K562 (cell line): Measurements from ENCODE around the gene POR. TPM values are rescaled to one million over a fixed set of nuclear protein-coding genes. Genes with fewer than 3 reads are reported as not detected.

Source experiments
- EWSR1 ChIP-seq: fragments of 450-650 bp; IDR thresholded peaks from 2 replicates; pipeline ENCODE4 v1.6.1; 2018; ENCODE audit warnings: borderline replicate concordance, mild to moderate bottlenecking, low read depth, moderate library complexity; ENCODE audit not compliant: partially characterized antibody
- FOXP1 ChIP-seq: sonication (generic); formaldehyde crosslinking; IDR thresholded peaks from 2 replicates; pipeline ENCODE4 v1.8.0; 2022; ENCODE audit warnings: mild to moderate bottlenecking, missing genetic modification reagents
- HDAC1 ChIP-seq, 2 experiments: fragments of 450-650 bp; IDR thresholded peaks; 2 replicates each; pipeline ENCODE4 v1.6.1; 2016 to 2017; ENCODE audit warnings: inconsistent platforms in 1 of 2, mild to moderate bottlenecking in 1 of 2, moderate library complexity in 1 of 2
- HEY1 ChIP-seq: fragments of 250-450 bp; sonication (Bioruptor Pico); IDR thresholded peaks from 2 replicates; pipeline ENCODE4 v1.5.0; 2020; ENCODE audit warnings: mild to moderate bottlenecking, moderate library complexity, borderline replicate concordance
- KDM4B ChIP-seq, 2 experiments: fragments of 450-650 bp in 1 of 2; sonication (generic) in 1 of 2; IDR thresholded peaks; 2 replicates each; pipeline ENCODE4 v1.6.1; 2016 to 2017; ENCODE audit warnings: borderline replicate concordance in 2 of 2, antibody characterized with exemption in 1 of 2, low read depth in 1 of 2, mild to moderate bottlenecking in 1 of 2
- KLF16 ChIP-seq: IDR thresholded peaks from 2 replicates; pipeline ENCODE4 v1.6.1; 2016; ENCODE audit warnings: antibody characterized with exemption
- TOE1 ChIP-seq, 2 experiments: fragments of 450-650 bp in 1 of 2; sonication (generic) in 1 of 2; formaldehyde crosslinking in 1 of 2; IDR thresholded peaks; 2 replicates each; pipeline versions ENCODE4 v1.7.1 to v1.8.0; 2016 to 2022; ENCODE audit warnings: borderline replicate concordance in 2 of 2, mild to moderate bottlenecking in 2 of 2, antibody characterized with exemption in 1 of 2, inconsistent platforms in 1 of 2, low read depth in 1 of 2, missing genetic modification reagents in 1 of 2, moderate library complexity in 1 of 2
- ZBED1 ChIP-seq: IDR thresholded peaks from 2 replicates; pipeline ENCODE4 v1.6.1; 2014
- ZNF175 ChIP-seq: fragments of 200-800 bp; sonication (Bioruptor generic); IDR thresholded peaks from 2 replicates; pipeline ENCODE4 v1.6.1; 2016; ENCODE audit warnings: low read depth, mild to moderate bottlenecking, missing genetic modification characterization, missing compliant biosample characterization
- ZNF354B ChIP-seq: fragments of 250-450 bp; sonication (Bioruptor Pico); IDR thresholded peaks from 2 replicates; pipeline ENCODE4 v1.4.0; 2020
- ZNF431 ChIP-seq: sonication (generic); formaldehyde crosslinking; IDR thresholded peaks from 2 replicates; pipeline ENCODE4 v1.8.0; 2022; ENCODE audit warnings: mild to moderate bottlenecking, missing genetic modification reagents
- ZNF717 ChIP-seq: fragments of 250-450 bp; sonication (Bioruptor Pico); IDR thresholded peaks from 2 replicates; pipeline ENCODE4 v1.5.0; 2021
- polyA plus RNA-seq, 8 experiments: library from polyadenylated mRNA; depleted of rRNA in 4 of 8; stranded (reverse) in 5 of 8; unstranded in 3 of 8; fragments of >200 nt; fragmentation: Nextera tagmentation in 2 of 8; fragmentation: Illumina TruSeq in 1 of 8; extraction: Ambion mirVana in 2 of 8; extraction: Trizol in 1 of 8; gene quantifications; 2 replicates each; pipeline versions ENCODE4 v1.2.1 to v1.2.3, GENCODE V29; 2011 to 2014; ENCODE audit warnings: inconsistent platforms in 1 of 8, missing spikeins in 1 of 8
- total RNA-seq, 7 experiments: library from RNA; depleted of rRNA in 6 of 7; stranded (reverse); fragments of >200 nt in 6 of 7; fragmentation: Illumina TruSeq in 2 of 7; extraction: Trizol in 2 of 7; gene quantifications; 2 replicates each; pipeline versions ENCODE4 v1.2.1 to v1.2.3, GENCODE V29; 2011 to 2021; ENCODE audit warnings: low replicate concordance in 1 of 7
- TF ChIP-seq, protein P1 (sequence below): fragments of 450-650 bp; IDR thresholded peaks from 2 replicates; pipeline ENCODE4 v1.6.1; 2018; ENCODE audit not compliant: partially characterized antibody
- TF ChIP-seq, protein P2 (sequence below): sonication (generic); formaldehyde crosslinking; IDR thresholded peaks from 2 replicates; pipeline ENCODE4 v1.8.0; 2023; ENCODE audit warnings: mild to moderate bottlenecking, missing genetic modification reagents
- TF ChIP-seq, protein P3 (sequence below): fragments of 250-450 bp; sonication (Bioruptor Pico); IDR thresholded peaks from 2 replicates; pipeline ENCODE4 v1.5.0; 2021
- TF ChIP-seq, protein P4 (sequence below), 2 experiments: fragments of 450-650 bp in 1 of 2; IDR thresholded peaks; 2 replicates each; pipeline ENCODE4 v1.6.1; 2011 to 2017; ENCODE audit warnings: low read depth in 2 of 2, antibody characterized with exemption in 1 of 2, borderline replicate concordance in 1 of 2, low read length in 1 of 2, mild to moderate bottlenecking in 1 of 2, mixed read lengths in 1 of 2; ENCODE audit not compliant: control insufficient read depth in 1 of 2

POR gene
- total and polyA plus RNA-seq, 9 of the 15 experiments (the other 6 are each of a cell fraction or from before 2014, with no cell fraction given): 4.7 to 142 (median 40.8) TPM

DNA sequence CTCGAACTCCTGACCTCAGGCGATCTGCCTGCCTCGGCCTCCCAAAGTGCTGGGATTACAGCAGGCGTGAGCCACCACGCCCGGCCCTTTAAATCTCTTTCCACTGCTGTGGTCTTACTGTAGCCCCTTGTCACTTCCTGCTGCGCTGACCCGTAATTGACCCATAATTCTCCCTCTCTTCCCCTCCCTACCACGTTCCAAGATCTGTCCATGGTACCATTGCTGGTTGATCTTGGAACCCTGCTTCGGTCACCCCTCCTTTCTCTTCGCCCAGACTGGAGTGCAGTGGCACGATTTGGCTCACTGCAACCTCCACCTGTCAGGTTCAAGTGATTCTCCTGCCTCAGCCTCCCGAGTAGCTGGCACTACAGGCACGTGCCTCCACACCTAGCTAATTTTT lies 6.5 kb downstream of the POR start (continued):
- TF ChIP-seq EWSR1 (no peak), ZBED1 (no peak), HDAC1 (IDR thresholded peaks at IDR 0.05) (peak in 1 of 2 experiments; percentile 63; a peak in 2 of 4 replicates), FOXP1 (CRISPR knock-in tag) (no peak), KLF16 (no peak), ZNF431 (CRISPR knock-in tag) (no peak; the same call in 1 of the 2 replicates), TOE1 (IDR thresholded peaks at IDR 0.05; ENCODE audit: borderline replicate concordance) (no peak), TOE1 (CRISPR knock-in tag; IDR thresholded peaks at IDR 0.05; ENCODE audit: borderline replicate concordance, low read depth) (no peak), ZNF354B (CRISPR knock-in tag) (no peak), HEY1 (CRISPR knock-in tag) (no peak), KDM4B (IDR thresholded peaks at IDR 0.05; ENCODE audit: borderline replicate concordance in 2 of 2, low read depth in 1 of 2) (no peak), ZNF717 (CRISPR knock-in tag) (no peak), ZNF175 (CRISPR knock-in tag) (no peak)
- TF ChIP-seq, protein P1, sequence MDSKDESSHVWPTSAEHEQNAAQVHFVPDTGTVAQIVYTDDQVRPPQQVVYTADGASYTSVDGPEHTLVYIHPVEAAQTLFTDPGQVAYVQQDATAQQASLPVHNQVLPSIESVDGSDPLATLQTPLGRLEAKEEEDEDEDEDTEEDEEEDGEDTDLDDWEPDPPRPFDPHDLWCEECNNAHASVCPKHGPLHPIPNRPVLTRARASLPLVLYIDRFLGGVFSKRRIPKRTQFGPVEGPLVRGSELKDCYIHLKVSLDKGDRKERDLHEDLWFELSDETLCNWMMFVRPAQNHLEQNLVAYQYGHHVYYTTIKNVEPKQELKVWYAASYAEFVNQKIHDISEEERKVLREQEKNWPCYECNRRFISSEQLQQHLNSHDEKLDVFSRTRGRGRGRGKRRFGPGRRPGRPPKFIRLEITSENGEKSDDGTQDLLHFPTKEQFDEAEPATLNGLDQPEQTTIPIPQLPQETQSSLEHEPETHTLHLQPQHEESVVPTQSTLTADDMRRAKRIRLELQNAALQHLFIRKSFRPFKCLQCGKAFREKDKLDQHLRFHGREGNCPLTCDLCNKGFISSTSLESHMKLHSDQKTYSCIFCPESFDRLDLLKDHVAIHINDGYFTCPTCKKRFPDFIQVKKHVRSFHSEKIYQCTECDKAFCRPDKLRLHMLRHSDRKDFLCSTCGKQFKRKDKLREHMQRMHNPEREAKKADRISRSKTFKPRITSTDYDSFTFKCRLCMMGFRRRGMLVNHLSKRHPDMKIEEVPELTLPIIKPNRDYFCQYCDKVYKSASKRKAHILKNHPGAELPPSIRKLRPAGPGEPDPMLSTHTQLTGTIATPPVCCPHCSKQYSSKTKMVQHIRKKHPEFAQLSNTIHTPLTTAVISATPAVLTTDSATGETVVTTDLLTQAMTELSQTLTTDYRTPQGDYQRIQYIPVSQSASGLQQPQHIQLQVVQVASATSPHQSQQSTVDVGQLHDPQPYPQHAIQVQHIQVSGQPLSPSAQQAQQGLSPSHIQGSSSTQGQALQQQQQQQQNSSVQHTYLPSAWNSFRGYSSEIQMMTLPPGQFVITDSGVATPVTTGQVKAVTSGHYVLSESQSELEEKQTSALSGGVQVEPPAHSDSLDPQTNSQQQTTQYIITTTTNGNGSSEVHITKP: no peak
- TF ChIP-seq, protein P2, sequence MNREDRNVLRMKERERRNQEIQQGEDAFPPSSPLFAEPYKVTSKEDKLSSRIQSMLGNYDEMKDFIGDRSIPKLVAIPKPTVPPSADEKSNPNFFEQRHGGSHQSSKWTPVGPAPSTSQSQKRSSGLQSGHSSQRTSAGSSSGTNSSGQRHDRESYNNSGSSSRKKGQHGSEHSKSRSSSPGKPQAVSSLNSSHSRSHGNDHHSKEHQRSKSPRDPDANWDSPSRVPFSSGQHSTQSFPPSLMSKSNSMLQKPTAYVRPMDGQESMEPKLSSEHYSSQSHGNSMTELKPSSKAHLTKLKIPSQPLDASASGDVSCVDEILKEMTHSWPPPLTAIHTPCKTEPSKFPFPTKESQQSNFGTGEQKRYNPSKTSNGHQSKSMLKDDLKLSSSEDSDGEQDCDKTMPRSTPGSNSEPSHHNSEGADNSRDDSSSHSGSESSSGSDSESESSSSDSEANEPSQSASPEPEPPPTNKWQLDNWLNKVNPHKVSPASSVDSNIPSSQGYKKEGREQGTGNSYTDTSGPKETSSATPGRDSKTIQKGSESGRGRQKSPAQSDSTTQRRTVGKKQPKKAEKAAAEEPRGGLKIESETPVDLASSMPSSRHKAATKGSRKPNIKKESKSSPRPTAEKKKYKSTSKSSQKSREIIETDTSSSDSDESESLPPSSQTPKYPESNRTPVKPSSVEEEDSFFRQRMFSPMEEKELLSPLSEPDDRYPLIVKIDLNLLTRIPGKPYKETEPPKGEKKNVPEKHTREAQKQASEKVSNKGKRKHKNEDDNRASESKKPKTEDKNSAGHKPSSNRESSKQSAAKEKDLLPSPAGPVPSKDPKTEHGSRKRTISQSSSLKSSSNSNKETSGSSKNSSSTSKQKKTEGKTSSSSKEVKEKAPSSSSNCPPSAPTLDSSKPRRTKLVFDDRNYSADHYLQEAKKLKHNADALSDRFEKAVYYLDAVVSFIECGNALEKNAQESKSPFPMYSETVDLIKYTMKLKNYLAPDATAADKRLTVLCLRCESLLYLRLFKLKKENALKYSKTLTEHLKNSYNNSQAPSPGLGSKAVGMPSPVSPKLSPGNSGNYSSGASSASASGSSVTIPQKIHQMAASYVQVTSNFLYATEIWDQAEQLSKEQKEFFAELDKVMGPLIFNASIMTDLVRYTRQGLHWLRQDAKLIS (CRISPR knock-in tag): no peak
- TF ChIP-seq, protein P3, sequence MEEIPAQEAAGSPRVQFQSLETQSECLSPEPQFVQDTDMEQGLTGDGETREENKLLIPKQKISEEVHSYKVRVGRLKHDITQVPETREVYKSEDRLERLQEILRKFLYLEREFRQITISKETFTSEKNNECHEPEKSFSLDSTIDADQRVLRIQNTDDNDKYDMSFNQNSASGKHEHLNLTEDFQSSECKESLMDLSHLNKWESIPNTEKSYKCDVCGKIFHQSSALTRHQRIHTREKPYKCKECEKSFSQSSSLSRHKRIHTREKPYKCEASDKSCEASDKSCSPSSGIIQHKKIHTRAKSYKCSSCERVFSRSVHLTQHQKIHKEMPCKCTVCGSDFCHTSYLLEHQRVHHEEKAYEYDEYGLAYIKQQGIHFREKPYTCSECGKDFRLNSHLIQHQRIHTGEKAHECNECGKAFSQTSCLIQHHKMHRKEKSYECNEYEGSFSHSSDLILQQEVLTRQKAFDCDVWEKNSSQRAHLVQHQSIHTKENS (CRISPR knock-in tag): no peak
- TF ChIP-seq, protein P4, sequence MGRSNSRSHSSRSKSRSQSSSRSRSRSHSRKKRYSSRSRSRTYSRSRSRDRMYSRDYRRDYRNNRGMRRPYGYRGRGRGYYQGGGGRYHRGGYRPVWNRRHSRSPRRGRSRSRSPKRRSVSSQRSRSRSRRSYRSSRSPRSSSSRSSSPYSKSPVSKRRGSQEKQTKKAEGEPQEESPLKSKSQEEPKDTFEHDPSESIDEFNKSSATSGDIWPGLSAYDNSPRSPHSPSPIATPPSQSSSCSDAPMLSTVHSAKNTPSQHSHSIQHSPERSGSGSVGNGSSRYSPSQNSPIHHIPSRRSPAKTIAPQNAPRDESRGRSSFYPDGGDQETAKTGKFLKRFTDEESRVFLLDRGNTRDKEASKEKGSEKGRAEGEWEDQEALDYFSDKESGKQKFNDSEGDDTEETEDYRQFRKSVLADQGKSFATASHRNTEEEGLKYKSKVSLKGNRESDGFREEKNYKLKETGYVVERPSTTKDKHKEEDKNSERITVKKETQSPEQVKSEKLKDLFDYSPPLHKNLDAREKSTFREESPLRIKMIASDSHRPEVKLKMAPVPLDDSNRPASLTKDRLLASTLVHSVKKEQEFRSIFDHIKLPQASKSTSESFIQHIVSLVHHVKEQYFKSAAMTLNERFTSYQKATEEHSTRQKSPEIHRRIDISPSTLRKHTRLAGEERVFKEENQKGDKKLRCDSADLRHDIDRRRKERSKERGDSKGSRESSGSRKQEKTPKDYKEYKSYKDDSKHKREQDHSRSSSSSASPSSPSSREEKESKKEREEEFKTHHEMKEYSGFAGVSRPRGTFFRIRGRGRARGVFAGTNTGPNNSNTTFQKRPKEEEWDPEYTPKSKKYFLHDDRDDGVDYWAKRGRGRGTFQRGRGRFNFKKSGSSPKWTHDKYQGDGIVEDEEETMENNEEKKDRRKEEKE (IDR thresholded peaks at IDR 0.05; ENCODE audit: borderline replicate concordance in 1 of 2, control insufficient read depth in 1 of 2, low read depth in 2 of 2, low read length in 1 of 2): no peak
